Measurements from ENCODE around the gene PEX14.

The PEX14 gene

GRCh38 chr1:10516925-10517676, 42.4 kb downstream of the PEX14 start:
- WGBS, result 81% methylated on average over 7 of the region's 8 CpGs
- no peaks in the 10 kb centered on the region for H3K9me3 ChIP-seq (ENCODE audit: control insufficient read depth, low read length)
- no peaks in the 10 kb centered on the region for H3K36me3 ChIP-seq (ENCODE audit: control insufficient read depth in 1 of 2, insufficient read depth in 2 of 2, low read depth in 1 of 2, low read length in 2 of 2)

DNA sequence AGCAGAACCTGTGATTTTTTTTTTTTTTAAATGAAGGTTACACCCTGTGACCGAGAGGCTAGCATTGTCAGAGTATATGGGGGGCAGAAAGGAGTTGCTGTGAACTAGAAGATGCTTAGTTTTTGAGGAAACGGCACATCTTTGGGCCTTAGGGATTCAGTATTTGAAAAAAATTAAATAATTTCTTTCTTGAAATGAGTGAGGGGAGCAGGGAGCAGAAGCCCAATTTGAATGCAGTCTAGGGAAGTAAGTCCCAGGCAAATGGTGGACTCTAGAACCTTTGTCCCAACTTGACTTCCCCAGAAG, 42.9 kb downstream of the PEX14 start:
- Histone ChIP-seq H2BK15ac (ENCODE audit: low read depth, poor library complexity, severe bottlenecking) (no peak overlapping the region), H3K9me3 (ENCODE audit: control insufficient read depth, low read length) (no peaks in the 10 kb centered on the region), H3K79me1 (replicated peaks; ENCODE audit: low read length, poor library complexity, severe bottlenecking) (peaks cover 20% of the 10 kb centered on the region), H2BK12ac (ENCODE audit: low read length in 2 of 2) (no peak overlapping the region), H3K4ac (ENCODE audit: low read depth in 1 of 2, low read length in 2 of 2) (no peak overlapping the region), H3K18ac (ENCODE audit: low read depth in 1 of 2, low read length in 2 of 2) (no peak overlapping the region), H2BK120ac (ENCODE audit: low read depth, low read length) (no peak overlapping the region), H3K14ac (ENCODE audit: low read length in 2 of 2) (no peak overlapping the region), H2AFZ (ENCODE audit: low read depth, low read length) (no peak overlapping the region), H3K4me3 (ENCODE audit: insufficient read depth in 1 of 2, low read depth in 1 of 2, low read length in 2 of 2) (no peak overlapping the region), H3K27ac (ENCODE audit: low read length, poor library complexity, severe bottlenecking) (no peak overlapping the region), H2BK5ac (ENCODE audit: low read depth, low read length, poor library complexity, severe bottlenecking) (no peak overlapping the region), H3K4me2 (ENCODE audit: low read length, poor library complexity, severe bottlenecking) (no peak overlapping the region), H4K91ac (ENCODE audit: low read length) (no peak overlapping the region), H3K36me3 (ENCODE audit: control insufficient read depth in 1 of 2, insufficient read depth in 2 of 2, low read depth in 1 of 2, low read length in 2 of 2) (no peaks in the 10 kb centered on the region), H3K4me1 (ENCODE audit: control insufficient read depth, insufficient read depth, low read depth, low read length) (peaks cover 25% of the 10 kb centered on the region), H3K27me3 (ENCODE audit: control insufficient read depth in 1 of 2, insufficient read depth in 1 of 2, low read length in 2 of 2) (no peaks in the 10 kb centered on the region), H3K23ac (ENCODE audit: low read length in 2 of 2) (no peak overlapping the region), H2AK5ac (ENCODE audit: low read length, severe bottlenecking) (no peak overlapping the region), H3K9ac (ENCODE audit: low read length) (no peak overlapping the region), H4K8ac (ENCODE audit: low read length) (no peak overlapping the region)
- DNase-seq, result no peak
- 94% methylated on average over 2 of the region's 2 CpGs for WGBS

More at GRCh38 chr1:10516925-10517676, 42.4 kb downstream of the PEX14 start:
- H3K4me2 ChIP-seq (ENCODE audit: low read length, poor library complexity, severe bottlenecking), result no peak overlapping the region
- H3K4ac ChIP-seq (ENCODE audit: low read depth in 1 of 2, low read length in 2 of 2), result no peak overlapping the region
- H3K23ac ChIP-seq (ENCODE audit: low read length in 2 of 2), result no peak overlapping the region
- no peak overlapping the region for H3K18ac ChIP-seq (ENCODE audit: low read depth in 1 of 2, low read length in 2 of 2)
- H2BK120ac ChIP-seq (ENCODE audit: low read depth, low read length), result no peak overlapping the region
- no peak overlapping the region for H2AFZ ChIP-seq (ENCODE audit: low read depth, low read length)
- H4K8ac ChIP-seq (ENCODE audit: low read length), result no peak overlapping the region
- no peak overlapping the region for H3K9ac ChIP-seq (ENCODE audit: low read length)
- H3K79me1 ChIP-seq (replicated peaks; ENCODE audit: low read length, poor library complexity, severe bottlenecking), result peaks cover 19% of the 10 kb centered on the region
- DNase-seq, result no peak
- H2BK12ac ChIP-seq (ENCODE audit: low read length in 2 of 2), result no peak overlapping the region
- H3K4me1 ChIP-seq (ENCODE audit: control insufficient read depth, insufficient read depth, low read depth, low read length), result peaks cover 25% of the 10 kb centered on the region
- H3K4me3 ChIP-seq (ENCODE audit: insufficient read depth in 1 of 2, low read depth in 1 of 2, low read length in 2 of 2), result no peak overlapping the region
- H3K27me3 ChIP-seq (ENCODE audit: control insufficient read depth in 1 of 2, insufficient read depth in 1 of 2, low read length in 2 of 2), result no peaks in the 10 kb centered on the region
- H2BK5ac ChIP-seq (ENCODE audit: low read depth, low read length, poor library complexity, severe bottlenecking), result no peak overlapping the region
- H2BK15ac ChIP-seq (ENCODE audit: low read depth, poor library complexity, severe bottlenecking), result no peak overlapping the region
- no peak overlapping the region for H2AK5ac ChIP-seq (ENCODE audit: low read length, severe bottlenecking)
- H3K14ac ChIP-seq (ENCODE audit: low read length in 2 of 2), result no peak overlapping the region
- H3K27ac ChIP-seq (ENCODE audit: low read length, poor library complexity, severe bottlenecking), result no peak overlapping the region
- no peak overlapping the region for H4K91ac ChIP-seq (ENCODE audit: low read length)

DNA sequence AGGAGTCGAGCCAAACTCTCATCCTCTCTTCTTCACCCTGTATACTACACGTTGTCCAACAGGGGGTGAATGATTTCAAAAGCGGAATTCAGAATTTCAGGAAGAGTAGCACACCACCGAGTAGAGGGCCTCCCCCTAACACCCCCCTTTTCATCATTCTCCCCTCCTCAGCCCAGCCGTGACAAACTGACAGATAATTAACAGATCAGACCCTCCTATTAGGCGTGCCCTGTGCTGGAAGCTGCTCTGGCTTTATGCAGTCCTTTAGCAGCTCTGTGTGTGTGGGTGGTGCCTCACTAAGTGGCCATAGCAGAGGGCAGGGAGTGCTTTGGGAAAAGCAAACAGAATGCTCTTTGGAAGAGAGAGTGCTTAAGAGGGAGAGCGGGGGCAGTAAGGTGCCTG, 44.3 kb downstream of the PEX14 start:
- Histone ChIP-seq H3K4ac (ENCODE audit: low read depth in 1 of 2, low read length in 2 of 2) (no peak overlapping the region), H2AFZ (ENCODE audit: low read depth, low read length) (no peak overlapping the region), H4K8ac (ENCODE audit: low read length) (no peak overlapping the region), H3K27me3 (ENCODE audit: control insufficient read depth in 1 of 2, insufficient read depth in 1 of 2, low read length in 2 of 2) (no peaks in the 10 kb centered on the region), H3K9me3 (ENCODE audit: control insufficient read depth, low read length) (no peaks in the 10 kb centered on the region), H2BK12ac (ENCODE audit: low read length in 2 of 2) (no peak overlapping the region), H4K91ac (ENCODE audit: low read length) (no peak overlapping the region), H3K9ac (ENCODE audit: low read length) (no peak overlapping the region), H2BK5ac (ENCODE audit: low read depth, low read length, poor library complexity, severe bottlenecking) (no peak overlapping the region), H2AK5ac (ENCODE audit: low read length, severe bottlenecking) (no peak overlapping the region), H3K4me3 (ENCODE audit: insufficient read depth in 1 of 2, low read depth in 1 of 2, low read length in 2 of 2) (no peak overlapping the region), H3K79me1 (replicated peaks; ENCODE audit: low read length, poor library complexity, severe bottlenecking) (peaks cover 26% of the 10 kb centered on the region), H2BK120ac (ENCODE audit: low read depth, low read length) (no peak overlapping the region), H2BK15ac (ENCODE audit: low read depth, poor library complexity, severe bottlenecking) (no peak overlapping the region), H3K36me3 (ENCODE audit: control insufficient read depth in 1 of 2, insufficient read depth in 2 of 2, low read depth in 1 of 2, low read length in 2 of 2) (no peaks in the 10 kb centered on the region), H3K4me2 (ENCODE audit: low read length, poor library complexity, severe bottlenecking) (no peak overlapping the region), H3K18ac (ENCODE audit: low read depth in 1 of 2, low read length in 2 of 2) (no peak overlapping the region), H3K14ac (ENCODE audit: low read length in 2 of 2) (no peak overlapping the region), H3K27ac (ENCODE audit: low read length, poor library complexity, severe bottlenecking) (no peak overlapping the region), H3K4me1 (ENCODE audit: control insufficient read depth, insufficient read depth, low read depth, low read length) (peaks cover 21% of the 10 kb centered on the region), H3K23ac (ENCODE audit: low read length in 2 of 2) (no peak overlapping the region)
- 37% methylated on average over 6 of the region's 7 CpGs for WGBS
- DNase-seq, result no peak

DNA sequence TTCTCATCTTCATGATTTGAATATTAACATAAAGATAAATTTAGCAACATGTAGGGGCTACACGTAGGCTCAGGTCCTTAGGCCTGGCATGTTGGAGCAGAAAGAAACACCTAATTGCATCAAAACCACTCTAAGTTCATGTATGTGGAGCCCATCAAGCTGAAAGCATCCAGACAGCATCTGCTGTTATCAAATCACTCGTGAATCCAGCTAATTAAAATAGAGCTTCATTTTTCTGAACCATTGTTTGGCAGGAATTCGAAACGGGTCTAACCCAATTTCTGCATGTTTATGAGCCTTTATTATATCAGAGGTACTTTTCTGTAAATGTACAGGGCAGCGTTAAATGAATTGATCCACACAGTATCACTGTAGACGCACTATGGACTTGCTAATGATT, 45.7 kb downstream of the PEX14 start:
- Histone ChIP-seq H3K18ac (ENCODE audit: low read depth in 1 of 2, low read length in 2 of 2) (no peak overlapping the region), H4K8ac (ENCODE audit: low read length) (no peak overlapping the region), H2BK5ac (ENCODE audit: low read depth, low read length, poor library complexity, severe bottlenecking) (no peak overlapping the region), H3K27ac (ENCODE audit: low read length, poor library complexity, severe bottlenecking) (no peak overlapping the region), H3K4me1 (ENCODE audit: control insufficient read depth, insufficient read depth, low read depth, low read length) (peaks cover 12% of the 10 kb centered on the region), H3K79me1 (replicated peaks; ENCODE audit: low read length, poor library complexity, severe bottlenecking) (peaks cover 29% of the 10 kb centered on the region), H3K36me3 (ENCODE audit: control insufficient read depth in 1 of 2, insufficient read depth in 2 of 2, low read depth in 1 of 2, low read length in 2 of 2) (no peaks in the 10 kb centered on the region), H3K4me2 (ENCODE audit: low read length, poor library complexity, severe bottlenecking) (no peak overlapping the region), H3K27me3 (ENCODE audit: control insufficient read depth in 1 of 2, insufficient read depth in 1 of 2, low read length in 2 of 2) (no peaks in the 10 kb centered on the region), H3K9ac (ENCODE audit: low read length) (no peak overlapping the region), H2BK120ac (ENCODE audit: low read depth, low read length) (no peak overlapping the region), H3K4me3 (ENCODE audit: insufficient read depth in 1 of 2, low read depth in 1 of 2, low read length in 2 of 2) (no peak overlapping the region), H3K14ac (ENCODE audit: low read length in 2 of 2) (no peak overlapping the region), H3K4ac (ENCODE audit: low read depth in 1 of 2, low read length in 2 of 2) (no peak overlapping the region), H2BK12ac (ENCODE audit: low read length in 2 of 2) (no peak overlapping the region), H2AFZ (ENCODE audit: low read depth, low read length) (no peak overlapping the region), H3K9me3 (ENCODE audit: control insufficient read depth, low read length) (no peaks in the 10 kb centered on the region), H2AK5ac (ENCODE audit: low read length, severe bottlenecking) (no peak overlapping the region), H3K23ac (ENCODE audit: low read length in 2 of 2) (no peak overlapping the region), H4K91ac (ENCODE audit: low read length) (no peak overlapping the region), H2BK15ac (ENCODE audit: low read depth, poor library complexity, severe bottlenecking) (no peak overlapping the region)
- DNase-seq, result no peak
- over 99% methylated on average over 6 of the region's 6 CpGs for WGBS

Measured in mesenchymal stem cell (in vitro differentiated cells and primary cell).